ENCODE results near the gene KLRC1. TPM values are rescaled to one million over a fixed set of nuclear protein-coding genes. Genes with fewer than 3 reads are reported as not detected.

KLRC1 gene
- polyA plus RNA-seq, 1 donor from 2014 or later, result not detected

DNA sequence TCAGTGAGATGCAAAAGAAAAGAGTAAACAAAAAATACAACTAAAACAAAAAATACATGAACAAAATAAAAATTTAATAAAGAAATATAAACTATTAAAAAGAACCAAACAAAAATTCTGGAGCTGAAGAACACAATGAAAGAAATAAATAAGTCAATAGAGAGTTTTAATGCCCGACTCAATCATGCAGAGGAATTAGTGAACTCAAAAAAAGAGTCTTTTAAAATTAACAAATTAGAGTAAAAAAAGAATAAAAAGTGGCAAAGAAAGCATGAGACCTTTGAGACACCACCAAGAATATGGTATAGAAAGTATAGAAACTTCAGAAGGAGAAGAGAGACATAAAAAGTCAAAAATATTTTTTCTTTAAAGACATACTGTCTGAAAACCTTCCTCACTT, 2.6 kb upstream of the KLRC1 start:
- H2AFZ ChIP-seq (ENCODE audit: low read depth, low read length), result no peak overlapping the region
- no peaks in the 10 kb centered on the region for H3F3A ChIP-seq (ENCODE audit: insufficient read depth, low read length, poor library complexity, severe bottlenecking)
- no peaks in the 10 kb centered on the region for H4K20me1 ChIP-seq (ENCODE audit: insufficient read depth)
- no peaks in the 10 kb centered on the region for H3K9me2 ChIP-seq (ENCODE audit: insufficient read depth, low read length)
- no peaks in the 10 kb centered on the region for H3K9me3 ChIP-seq (ENCODE audit: low read length)
- H3K79me2 ChIP-seq (replicated peaks; ENCODE audit: insufficient read depth, low read length), result no peaks in the 10 kb centered on the region
- H3K9ac ChIP-seq (ENCODE audit: low read length), result no peak overlapping the region
- TF ChIP-seq RAD21 (conservative IDR thresholded peaks at IDR 0.05) (no peak), SMC3 (conservative IDR thresholded peaks at IDR 0.05; ENCODE audit: poor library complexity) (no peak), EZH2 (IDR thresholded peaks at IDR 0.05; ENCODE audit: borderline replicate concordance, insufficient read depth, low read length, poor library complexity, severe bottlenecking) (no peak), EP300 (conservative IDR thresholded peaks at IDR 0.05; ENCODE audit: poor library complexity, severe bottlenecking) (no peak), MXI1 (conservative IDR thresholded peaks at IDR 0.05; ENCODE audit: poor library complexity, severe bottlenecking) (no peak)
- TF ChIP-seq, protein P1, sequence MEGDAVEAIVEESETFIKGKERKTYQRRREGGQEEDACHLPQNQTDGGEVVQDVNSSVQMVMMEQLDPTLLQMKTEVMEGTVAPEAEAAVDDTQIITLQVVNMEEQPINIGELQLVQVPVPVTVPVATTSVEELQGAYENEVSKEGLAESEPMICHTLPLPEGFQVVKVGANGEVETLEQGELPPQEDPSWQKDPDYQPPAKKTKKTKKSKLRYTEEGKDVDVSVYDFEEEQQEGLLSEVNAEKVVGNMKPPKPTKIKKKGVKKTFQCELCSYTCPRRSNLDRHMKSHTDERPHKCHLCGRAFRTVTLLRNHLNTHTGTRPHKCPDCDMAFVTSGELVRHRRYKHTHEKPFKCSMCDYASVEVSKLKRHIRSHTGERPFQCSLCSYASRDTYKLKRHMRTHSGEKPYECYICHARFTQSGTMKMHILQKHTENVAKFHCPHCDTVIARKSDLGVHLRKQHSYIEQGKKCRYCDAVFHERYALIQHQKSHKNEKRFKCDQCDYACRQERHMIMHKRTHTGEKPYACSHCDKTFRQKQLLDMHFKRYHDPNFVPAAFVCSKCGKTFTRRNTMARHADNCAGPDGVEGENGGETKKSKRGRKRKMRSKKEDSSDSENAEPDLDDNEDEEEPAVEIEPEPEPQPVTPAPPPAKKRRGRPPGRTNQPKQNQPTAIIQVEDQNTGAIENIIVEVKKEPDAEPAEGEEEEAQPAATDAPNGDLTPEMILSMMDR (IDR thresholded peaks at IDR 0.05; ENCODE audit: poor library complexity, severe bottlenecking), result no peak
- TF ChIP-seq, protein P2, sequence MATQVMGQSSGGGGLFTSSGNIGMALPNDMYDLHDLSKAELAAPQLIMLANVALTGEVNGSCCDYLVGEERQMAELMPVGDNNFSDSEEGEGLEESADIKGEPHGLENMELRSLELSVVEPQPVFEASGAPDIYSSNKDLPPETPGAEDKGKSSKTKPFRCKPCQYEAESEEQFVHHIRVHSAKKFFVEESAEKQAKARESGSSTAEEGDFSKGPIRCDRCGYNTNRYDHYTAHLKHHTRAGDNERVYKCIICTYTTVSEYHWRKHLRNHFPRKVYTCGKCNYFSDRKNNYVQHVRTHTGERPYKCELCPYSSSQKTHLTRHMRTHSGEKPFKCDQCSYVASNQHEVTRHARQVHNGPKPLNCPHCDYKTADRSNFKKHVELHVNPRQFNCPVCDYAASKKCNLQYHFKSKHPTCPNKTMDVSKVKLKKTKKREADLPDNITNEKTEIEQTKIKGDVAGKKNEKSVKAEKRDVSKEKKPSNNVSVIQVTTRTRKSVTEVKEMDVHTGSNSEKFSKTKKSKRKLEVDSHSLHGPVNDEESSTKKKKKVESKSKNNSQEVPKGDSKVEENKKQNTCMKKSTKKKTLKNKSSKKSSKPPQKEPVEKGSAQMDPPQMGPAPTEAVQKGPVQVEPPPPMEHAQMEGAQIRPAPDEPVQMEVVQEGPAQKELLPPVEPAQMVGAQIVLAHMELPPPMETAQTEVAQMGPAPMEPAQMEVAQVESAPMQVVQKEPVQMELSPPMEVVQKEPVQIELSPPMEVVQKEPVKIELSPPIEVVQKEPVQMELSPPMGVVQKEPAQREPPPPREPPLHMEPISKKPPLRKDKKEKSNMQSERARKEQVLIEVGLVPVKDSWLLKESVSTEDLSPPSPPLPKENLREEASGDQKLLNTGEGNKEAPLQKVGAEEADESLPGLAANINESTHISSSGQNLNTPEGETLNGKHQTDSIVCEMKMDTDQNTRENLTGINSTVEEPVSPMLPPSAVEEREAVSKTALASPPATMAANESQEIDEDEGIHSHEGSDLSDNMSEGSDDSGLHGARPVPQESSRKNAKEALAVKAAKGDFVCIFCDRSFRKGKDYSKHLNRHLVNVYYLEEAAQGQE (IDR thresholded peaks at IDR 0.05; ENCODE audit: borderline replicate concordance), result no peak
- no peaks in the 10 kb centered on the region for H3K36me3 ChIP-seq (ENCODE audit: insufficient read depth, low read length)
- no peak overlapping the region for H3K27ac ChIP-seq (ENCODE audit: low read length)
- H3K4me3 ChIP-seq (ENCODE audit: low read length), result no peak overlapping the region
- H3K27me3 ChIP-seq (ENCODE audit: insufficient read depth, low read depth, low read length), result no peaks in the 10 kb centered on the region
- no peak overlapping the region for H3K4me2 ChIP-seq (ENCODE audit: low read length)

DNA sequence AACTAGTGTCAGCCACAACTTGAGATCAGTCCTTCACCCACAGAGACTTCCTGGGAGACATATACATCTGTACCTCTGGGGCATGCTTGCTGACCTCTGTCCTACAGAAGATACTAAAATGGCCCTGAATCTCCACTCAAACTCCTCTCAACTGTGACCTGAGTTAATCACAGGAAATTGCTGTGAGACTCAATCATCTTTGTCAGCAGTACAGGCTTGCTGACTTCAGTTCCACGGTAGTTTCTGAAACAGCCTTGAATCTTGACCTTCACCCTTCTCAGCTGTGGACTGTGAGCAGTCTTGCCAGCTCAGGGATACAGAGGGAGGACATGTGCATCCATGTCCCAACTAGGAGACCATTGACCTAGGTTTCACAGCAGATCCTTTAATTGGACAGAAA, 1.4 kb upstream of the KLRC1 start:
- Histone ChIP-seq H3K9me2 (ENCODE audit: insufficient read depth, low read length) (no peaks in the 10 kb centered on the region), H3K9me3 (ENCODE audit: low read length) (no peaks in the 10 kb centered on the region), H3K9ac (ENCODE audit: low read length) (no peak overlapping the region), H3K4me2 (ENCODE audit: low read length) (no peak overlapping the region), H3K79me2 (replicated peaks; ENCODE audit: insufficient read depth, low read length) (no peaks in the 10 kb centered on the region), H3F3A (ENCODE audit: insufficient read depth, low read length, poor library complexity, severe bottlenecking) (no peaks in the 10 kb centered on the region), H3K36me3 (ENCODE audit: insufficient read depth, low read length) (no peaks in the 10 kb centered on the region), H3K4me3 (ENCODE audit: low read length) (no peak overlapping the region), H3K27me3 (ENCODE audit: insufficient read depth, low read depth, low read length) (no peaks in the 10 kb centered on the region), H3K27ac (ENCODE audit: low read length) (no peak overlapping the region), H2AFZ (ENCODE audit: low read depth, low read length) (no peak overlapping the region), H4K20me1 (ENCODE audit: insufficient read depth) (no peaks in the 10 kb centered on the region)
- TF ChIP-seq, protein P2 (IDR thresholded peaks at IDR 0.05; ENCODE audit: borderline replicate concordance), result no peak
- no peak for TF ChIP-seq EZH2 (IDR thresholded peaks at IDR 0.05; ENCODE audit: borderline replicate concordance, insufficient read depth, low read length, poor library complexity, severe bottlenecking)
- no peak for TF ChIP-seq RAD21 (conservative IDR thresholded peaks at IDR 0.05)

Data from neural cell (in vitro differentiated cells).